OCI-LY3 (cell line): ENCODE measurements around the gene OPRL1.
A peak's percentile ranks its signal among the peaks of the same experiment; 100 is the strongest.

Source experiments
- H2AFZ ChIP-seq: fragments of 200-600, 300-600 bp; shearing (Covaris generic); 2 replicates; pipeline ENCODE4 v1.6.0; 2014; ENCODE audit warnings: antibody characterized with exemption, low read depth, low read length
- H3K27ac ChIP-seq: fragments of 200-600, 300-600 bp; sonication (generic); 2 replicates; pipeline ENCODE4 v1.5.1; 2014; ENCODE audit warnings: mild to moderate bottlenecking, low read length, moderate library complexity, mixed read lengths
- H3K27me3 ChIP-seq: fragments of 200-600, 300-600 bp; sonication (generic); 2 replicates; pipeline ENCODE4 v1.6.1; 2014; ENCODE audit warnings: low read depth, low read length, mixed read lengths
- H3K36me3 ChIP-seq: fragments of 200-600, 300-600 bp; sonication (generic); replicated peaks from 2 replicates; pipeline ENCODE3; 2014; ENCODE audit warnings: low read depth, low read length, mixed read lengths
- H3K4me1 ChIP-seq: fragments of 300-600, 200-600 bp; sonication (generic); 2 replicates; pipeline ENCODE4 v1.6.1; 2014; ENCODE audit warnings: low read length, mixed read lengths
- H3K4me2 ChIP-seq: fragments of 200-600, 300-600 bp; sonication (generic); 2 replicates; pipeline ENCODE4 v1.6.1; 2014; ENCODE audit warnings: low read length, mixed read lengths
- H3K4me3 ChIP-seq: fragments of 300-600, 200-600 bp; sonication (generic); 2 replicates; pipeline ENCODE4 v1.5.1; 2014; ENCODE audit warnings: antibody characterized with exemption, mild to moderate bottlenecking, low read length, moderate library complexity
- H3K79me2 ChIP-seq: fragments of 300-600, 200-600 bp; shearing (Covaris generic); 2 replicates; pipeline ENCODE4 v1.6.1; 2014; ENCODE audit warnings: mild to moderate bottlenecking, low read length, mixed read lengths
- H3K9ac ChIP-seq: fragments of 300-600, 200-600 bp; shearing (Covaris generic); 2 replicates; pipeline ENCODE4 v1.6.0; 2014; ENCODE audit warnings: mild to moderate bottlenecking, low read length, moderate library complexity
- H3K9me3 ChIP-seq: fragments of 200-600, 300-600 bp; shearing (Covaris generic); 2 replicates; pipeline ENCODE4 v1.6.1; 2014; ENCODE audit warnings: low read length, mixed read lengths; ENCODE audit not compliant: insufficient read depth
- H4K20me1 ChIP-seq: fragments of 200-600, 300-600 bp; sonication (generic); 2 replicates; pipeline ENCODE4 v1.6.1; 2016; ENCODE audit warnings: low read length, mixed read lengths; ENCODE audit not compliant: insufficient read depth
- CTCF ChIP-seq: fragments of 200-600, 300-600 bp; sonication (generic); IDR thresholded peaks from 2 replicates; pipeline ENCODE4 v1.5.1; 2014; ENCODE audit warnings: antibody characterized with exemption, low read length, low read depth
- EZH2phosphoT487 ChIP-seq: fragments of 200-600 bp; shearing (Covaris generic); IDR thresholded peaks from 2 replicates; pipeline ENCODE4 v1.6.1; 2018; ENCODE audit warnings: antibody characterized with exemption, mixed run types, low read depth

Gene OPRL1

GRCh38 chr20:64102647-64103354 is 22.9 kb downstream of the OPRL1 start:
- Histone ChIP-seq H2AFZ (no peak overlapping the region), H4K20me1 (no peaks in the 10 kb centered on the region), H3K4me3 (peak overlapping the region; percentile 77), H3K4me2 (peak overlapping the region; percentile 70), H3K9me3 (no peaks in the 10 kb centered on the region), H3K27ac (no peak overlapping the region), H3K4me1 (peaks cover 30% of the 10 kb centered on the region), H3K27me3 (peaks cover 18% of the 10 kb centered on the region), H3K9ac (peak overlapping the region; percentile 54), H3K79me2 (no peaks in the 10 kb centered on the region), H3K36me3 (no peaks in the 10 kb centered on the region)
- no peak for TF ChIP-seq CTCF
- TF ChIP-seq EZH2phosphoT487, result no peak

GRCh38 chr20:64103871-64104666 is 24.2 kb downstream of the OPRL1 start:
- Histone ChIP-seq H2AFZ (no peak overlapping the region), H3K27me3 (peaks cover 18% of the 10 kb centered on the region), H3K4me2 (no peak overlapping the region), H3K9me3 (no peaks in the 10 kb centered on the region), H3K9ac (no peak overlapping the region), H3K79me2 (no peaks in the 10 kb centered on the region), H3K4me1 (peaks cover 35% of the 10 kb centered on the region), H3K27ac (no peak overlapping the region), H4K20me1 (no peaks in the 10 kb centered on the region), H3K36me3 (no peaks in the 10 kb centered on the region), H3K4me3 (no peak overlapping the region)
- TF ChIP-seq CTCF, result no peak
- no peak for TF ChIP-seq EZH2phosphoT487

DNA sequence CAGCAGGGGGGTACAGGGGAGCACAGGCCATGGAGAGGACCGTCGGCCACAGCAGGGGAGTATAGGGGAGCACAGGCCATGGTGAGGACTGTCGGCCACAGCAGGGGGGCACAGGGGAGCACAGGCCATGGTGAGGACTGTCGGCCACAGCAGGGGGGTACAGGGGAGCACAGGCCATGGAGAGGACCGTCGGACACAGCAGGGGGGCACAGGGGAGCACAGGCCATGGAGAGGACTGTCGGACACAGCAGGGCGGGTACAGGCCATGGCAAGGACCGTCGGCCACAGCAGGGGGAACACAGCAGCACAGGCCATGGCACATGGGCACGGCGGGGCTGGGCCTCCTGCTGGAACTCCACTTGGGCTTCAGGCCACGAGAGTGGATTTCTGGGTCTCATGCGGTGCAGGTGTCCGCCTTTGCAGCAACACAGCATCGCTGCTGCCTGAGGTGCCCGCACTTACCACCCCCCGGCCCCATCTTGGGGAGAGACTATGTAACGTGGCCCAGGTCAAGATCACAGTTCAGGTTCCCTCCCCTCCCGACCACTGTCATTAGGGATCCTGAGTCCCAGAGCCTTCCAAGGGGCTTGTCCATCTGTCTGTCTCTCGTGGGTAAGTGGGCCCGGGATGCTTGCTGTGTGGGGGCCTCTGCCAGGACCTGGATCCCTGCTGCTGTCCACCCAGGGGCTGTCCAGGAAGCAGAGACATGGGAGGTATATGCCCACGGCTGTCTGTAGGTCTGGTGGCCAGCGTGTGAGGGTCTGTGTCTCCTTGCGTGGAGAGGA is 25.0 kb downstream of the OPRL1 start:
- Histone ChIP-seq H4K20me1 (no peaks in the 10 kb centered on the region), H3K9ac (no peak overlapping the region), H3K79me2 (no peaks in the 10 kb centered on the region), H3K4me2 (no peak overlapping the region), H3K27ac (no peak overlapping the region), H3K36me3 (no peaks in the 10 kb centered on the region), H2AFZ (no peak overlapping the region), H3K9me3 (no peaks in the 10 kb centered on the region), H3K4me3 (no peak overlapping the region), H3K27me3 (peaks cover 18% of the 10 kb centered on the region), H3K4me1 (peaks cover 31% of the 10 kb centered on the region)
- no peak for TF ChIP-seq CTCF
- TF ChIP-seq EZH2phosphoT487, result no peak
